HG02642 (cell line): Measurements from ENCODE around the gene UNCX.
"Not testable (repeated sequence)": the region's sequence is repeated elsewhere in the genome, so short reads cannot be mapped to it uniquely, and the experiment has no call there.

Source experiments
- ATAC-seq: cut with Tn5 transposase; IDR thresholded peaks from one replicate; pipeline ENCODE4 v1.9.1; 2021; ENCODE audit warnings: mild to moderate bottlenecking; ENCODE audit not compliant: unreplicated experiment, poor library complexity

The UNCX gene

DNA sequence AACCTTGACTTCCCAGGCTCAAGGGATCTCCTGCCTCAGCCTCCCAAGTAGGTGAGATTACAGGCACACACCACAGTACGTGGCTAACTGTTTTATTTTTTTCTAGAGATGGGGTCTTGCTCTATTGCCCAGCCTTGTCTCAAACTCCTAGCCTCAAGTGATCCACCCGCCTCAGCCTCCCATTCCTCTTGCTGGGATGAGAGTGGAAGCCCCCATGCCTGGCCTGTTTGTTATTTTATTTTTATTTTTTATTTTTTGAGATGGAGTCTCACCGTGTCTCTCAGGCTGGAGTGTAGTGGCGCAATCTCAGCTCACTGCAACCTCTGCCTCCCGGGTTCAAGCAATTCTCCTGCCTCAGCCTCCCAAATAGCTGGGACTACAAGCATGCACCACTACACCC, 20.6 kb upstream of the UNCX start:
- not testable (repeated sequence) for ATAC-seq

DNA sequence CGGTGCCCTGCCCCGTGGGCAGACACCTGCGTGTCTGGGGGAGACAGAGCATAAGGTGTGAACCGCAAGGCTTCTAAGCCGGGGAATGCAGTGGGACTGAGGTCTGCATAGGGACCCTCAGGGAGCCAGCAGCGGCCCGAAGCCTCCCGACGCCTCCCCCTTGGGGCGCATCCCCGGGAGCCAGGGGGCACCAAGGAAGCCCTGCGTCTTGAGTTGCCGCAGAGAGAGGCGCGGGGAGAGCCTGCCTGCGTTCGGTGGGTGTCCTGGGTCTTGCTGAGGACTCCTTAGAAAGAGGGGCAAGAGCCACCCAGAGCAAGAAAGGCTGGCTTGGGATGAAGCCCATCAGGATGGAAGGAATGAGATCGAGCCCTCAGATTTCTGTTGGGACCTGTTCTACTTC, 18.2 kb upstream of the UNCX start:
- ATAC-seq, result no peak

DNA sequence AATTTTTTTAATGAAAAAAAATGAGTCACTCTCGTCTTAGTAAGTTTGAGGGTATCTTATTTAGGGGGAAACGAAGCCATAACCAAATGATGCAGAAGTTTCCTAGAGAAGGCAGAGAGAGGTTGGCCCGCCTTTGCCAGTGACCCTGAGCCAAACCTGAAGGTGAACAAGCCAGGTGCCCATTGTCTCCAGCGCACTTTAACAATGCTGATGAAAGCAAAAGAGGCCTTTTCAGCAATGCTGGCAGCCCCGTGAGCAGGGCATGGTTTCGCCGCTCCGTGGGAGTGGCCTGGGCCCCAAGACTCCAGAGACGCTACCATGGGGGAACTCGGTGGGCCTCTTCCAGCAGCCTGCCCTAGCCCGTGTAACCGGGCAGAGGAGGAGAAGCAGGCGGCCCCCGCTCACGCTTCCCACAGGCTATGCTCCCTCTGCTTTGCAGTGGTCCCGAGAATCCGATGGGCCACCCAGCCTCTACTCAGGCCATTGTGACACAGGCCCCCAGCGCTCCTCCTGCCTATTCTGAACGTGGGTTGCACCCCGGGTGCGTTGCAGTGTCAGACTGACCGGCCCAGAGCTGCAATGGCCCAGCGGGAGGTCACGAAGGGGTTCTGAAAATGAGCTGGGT, 14.0 kb upstream of the UNCX start:
- no peak for ATAC-seq

DNA sequence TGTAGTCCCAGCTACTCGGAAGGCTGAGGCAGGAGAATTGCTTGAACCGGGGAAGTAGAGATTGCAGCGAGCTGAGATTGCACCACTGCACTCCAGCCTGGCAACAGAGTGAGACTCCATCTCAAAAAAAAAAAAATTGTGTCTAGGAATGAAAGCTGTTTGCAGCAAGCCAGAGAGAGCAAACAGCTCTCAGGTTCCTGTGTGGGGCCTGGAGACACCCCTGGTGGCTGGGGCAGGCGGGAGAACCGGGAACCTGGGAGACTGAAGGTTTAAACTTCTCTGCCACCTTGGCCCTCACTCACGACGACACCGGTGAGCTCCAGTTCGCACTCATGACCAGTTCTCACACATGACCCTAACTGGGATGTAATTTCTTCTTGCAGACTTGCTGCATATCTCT, 13.2 kb upstream of the UNCX start:
- ATAC-seq, result no peak

DNA sequence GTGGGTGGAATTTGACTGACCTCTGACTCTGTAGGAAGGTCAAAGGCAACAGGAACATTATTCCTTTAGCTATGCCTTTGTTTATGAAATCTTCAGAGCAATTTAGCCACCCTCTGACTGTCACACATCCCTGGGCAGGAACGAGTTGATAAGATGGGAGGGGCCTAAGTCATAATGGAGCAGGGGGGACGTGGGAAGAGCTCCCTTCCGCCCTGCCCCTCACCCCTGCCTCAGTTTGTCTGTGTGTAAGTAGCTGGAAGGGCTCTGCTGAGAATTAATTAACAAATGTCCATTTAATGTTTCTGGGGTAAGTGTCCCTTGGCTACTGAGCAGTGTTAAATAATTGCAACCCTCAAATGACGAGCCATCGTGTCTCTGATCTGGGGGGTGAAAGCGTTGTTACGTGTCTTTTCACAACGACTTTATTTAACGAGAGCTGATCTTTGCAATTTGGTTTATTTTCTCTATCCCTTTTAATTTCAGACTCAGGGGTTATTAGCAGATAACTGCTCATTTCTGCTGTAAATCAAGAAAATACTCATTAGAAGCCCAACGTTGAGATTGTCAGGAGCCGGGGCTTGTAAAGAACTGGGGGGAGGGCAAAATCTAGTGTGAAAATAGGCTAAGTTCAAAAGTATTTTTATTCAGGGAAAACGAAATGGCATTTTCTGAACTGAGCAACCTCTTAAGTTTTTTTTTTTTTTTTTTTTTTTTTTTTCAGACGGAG, 12.5 kb upstream of the UNCX start:
- ATAC-seq, result no peak

DNA sequence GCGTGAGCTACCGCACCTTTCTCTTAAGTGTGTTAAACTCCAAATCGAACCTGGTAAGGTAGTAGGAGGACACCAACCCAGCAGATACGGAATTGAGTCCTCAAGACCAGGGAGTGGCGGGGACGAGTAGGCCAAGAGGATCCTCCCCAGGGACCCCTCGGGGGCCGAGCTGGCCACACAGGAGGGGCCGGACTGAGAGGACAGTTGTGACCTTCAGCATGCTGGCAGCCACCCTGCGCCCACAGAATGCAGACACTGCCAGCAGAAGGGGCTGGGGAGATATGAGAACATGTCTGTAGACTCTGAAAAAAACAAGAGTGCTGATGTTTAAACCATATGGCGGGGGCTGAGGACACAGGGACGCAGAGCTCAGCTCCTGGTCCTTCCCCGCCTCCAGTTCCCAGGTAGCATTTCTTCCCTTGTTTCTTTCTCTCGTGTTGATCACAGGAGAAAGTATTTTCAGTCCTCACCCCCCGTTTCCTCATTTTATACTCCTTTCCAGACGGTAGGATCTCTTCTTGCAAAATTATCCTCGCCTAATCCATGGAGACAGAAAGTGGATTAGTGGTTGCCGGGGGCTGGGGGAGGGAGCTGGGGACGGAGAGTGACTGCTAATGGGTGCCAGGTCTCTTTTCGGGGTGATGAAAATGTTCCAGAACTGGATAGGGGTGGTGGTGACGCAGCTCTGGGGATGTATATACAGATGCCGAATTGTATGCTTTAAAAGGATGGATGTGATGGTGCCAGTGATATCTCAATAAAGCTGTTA, 11.5 kb upstream of the UNCX start:
- ATAC-seq, result no peak

DNA sequence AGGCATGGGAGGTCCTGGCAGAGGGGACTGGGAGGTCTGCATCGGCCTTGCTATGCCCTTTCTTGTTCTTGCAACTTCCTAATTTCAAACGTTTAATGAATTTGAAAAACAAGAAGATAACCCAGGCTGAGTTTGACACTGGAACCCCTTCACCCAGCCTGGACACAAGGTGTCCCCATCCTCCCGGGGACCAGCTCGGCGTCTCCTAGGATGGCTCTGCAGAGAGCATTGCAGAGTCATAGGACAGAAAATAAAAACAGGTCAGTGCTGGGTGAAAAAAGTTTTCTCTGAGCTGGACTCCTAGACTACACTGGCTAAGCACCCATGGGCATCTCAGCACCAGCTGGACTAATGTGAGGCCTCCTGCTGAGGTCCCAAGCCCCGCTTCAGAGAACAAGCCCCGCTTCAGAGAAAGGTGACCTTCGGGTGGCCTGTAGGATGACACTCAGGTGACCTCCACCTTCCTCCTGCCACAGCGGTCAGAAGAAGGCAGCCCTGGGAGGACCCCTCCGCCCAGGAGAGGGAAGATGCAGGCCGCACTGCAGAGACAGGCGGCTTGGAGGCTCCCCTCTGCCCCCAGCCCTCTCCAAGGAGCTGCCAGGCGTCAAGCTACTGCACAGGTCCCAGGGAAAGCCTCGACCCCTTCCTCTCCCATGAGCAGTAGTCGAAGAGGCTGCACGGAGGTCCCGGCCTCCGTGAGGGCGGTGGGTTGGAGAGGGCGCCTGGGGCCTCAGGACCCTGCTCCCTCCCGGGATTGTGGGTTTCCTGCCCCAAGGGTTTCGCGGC, 9.3 kb upstream of the UNCX start:
- ATAC-seq, result no peak

DNA sequence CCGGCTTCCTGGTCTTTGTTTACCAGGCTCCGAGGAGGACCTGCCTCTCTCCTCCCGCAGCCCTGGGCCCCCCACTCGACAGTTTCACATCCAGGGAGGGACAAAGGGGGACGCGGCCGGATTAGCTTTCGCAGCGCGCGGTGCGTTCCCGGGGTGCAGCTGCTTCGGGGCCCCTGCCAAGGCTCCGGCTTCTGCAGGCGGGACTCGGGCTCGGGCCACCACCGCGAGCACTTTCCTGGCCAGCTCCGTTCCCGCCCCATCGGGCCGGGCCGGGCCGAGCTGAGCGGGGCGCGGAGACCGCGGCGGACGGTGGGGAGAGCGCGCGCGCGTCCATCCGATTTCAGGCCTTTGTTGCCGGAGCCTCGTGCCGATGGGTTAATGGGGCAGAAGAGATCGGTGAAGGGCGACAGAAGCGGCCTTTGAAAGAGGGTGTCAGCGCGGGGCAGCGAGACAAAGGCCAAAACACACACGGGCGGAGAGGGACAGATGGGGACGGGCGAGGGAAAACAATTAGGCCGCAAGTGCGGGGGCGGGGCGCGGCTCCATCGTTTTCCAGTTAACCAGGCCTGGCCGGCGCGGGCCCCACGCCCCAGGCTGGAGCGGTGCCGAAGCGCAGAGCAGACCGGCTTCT, 8.5 kb upstream of the UNCX start:
- no peak for ATAC-seq

DNA sequence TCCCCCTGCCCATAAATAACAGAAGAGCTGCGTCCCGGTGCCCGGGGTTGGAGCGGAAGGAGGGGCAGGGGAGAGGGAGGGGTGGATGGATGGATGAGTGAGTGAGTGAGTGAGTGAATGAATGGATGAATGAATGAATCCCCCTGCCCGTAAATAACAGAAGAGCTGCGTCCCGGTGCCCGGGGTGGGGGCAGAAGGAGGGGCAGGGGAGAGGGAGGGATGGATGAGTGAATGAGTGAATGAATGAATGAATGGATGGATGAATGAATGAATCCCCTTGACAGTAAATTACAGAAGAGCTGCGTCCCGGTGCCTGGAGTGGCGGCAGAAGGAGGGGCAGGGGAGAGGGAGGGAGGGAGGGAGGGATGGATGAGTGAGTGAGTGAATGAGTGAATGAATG, 7.6 kb upstream of the UNCX start:
- no peak for ATAC-seq

DNA sequence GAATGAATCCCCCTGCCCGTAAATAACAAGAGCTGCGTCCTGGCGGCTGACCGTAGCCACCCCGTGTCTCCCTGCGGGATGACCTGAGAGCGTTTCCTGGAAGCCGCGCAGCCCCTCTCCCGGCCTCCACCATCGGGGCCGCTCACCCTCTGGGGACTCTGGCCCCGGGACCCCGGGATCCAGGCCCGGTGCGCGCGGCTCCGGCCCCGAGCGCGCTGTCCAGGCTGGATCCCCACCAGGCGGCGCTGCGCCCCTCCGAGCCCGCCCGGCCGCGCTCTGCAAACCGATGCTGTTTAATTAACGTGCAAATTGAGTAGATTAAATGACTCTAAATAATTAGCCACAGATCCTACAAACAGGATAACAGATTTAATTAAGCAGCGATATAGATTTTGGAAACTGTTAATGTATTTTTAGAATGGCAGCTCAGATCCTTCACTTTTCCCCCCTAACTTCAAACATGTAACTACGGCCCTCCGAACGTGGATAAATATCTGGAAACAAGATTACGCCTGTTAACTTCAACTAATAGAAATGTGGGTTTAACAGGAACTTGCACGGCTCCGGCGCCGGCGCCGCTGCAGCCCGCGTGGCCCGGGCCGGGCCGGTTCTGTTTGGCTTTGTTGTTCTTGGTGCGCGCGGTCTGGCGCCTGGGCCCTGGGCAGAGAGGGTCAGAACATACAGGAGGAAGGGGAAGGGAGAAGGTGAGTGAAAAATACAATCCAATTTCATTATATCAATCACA, 7.1 kb upstream of the UNCX start:
- ATAC-seq, result no peak

DNA sequence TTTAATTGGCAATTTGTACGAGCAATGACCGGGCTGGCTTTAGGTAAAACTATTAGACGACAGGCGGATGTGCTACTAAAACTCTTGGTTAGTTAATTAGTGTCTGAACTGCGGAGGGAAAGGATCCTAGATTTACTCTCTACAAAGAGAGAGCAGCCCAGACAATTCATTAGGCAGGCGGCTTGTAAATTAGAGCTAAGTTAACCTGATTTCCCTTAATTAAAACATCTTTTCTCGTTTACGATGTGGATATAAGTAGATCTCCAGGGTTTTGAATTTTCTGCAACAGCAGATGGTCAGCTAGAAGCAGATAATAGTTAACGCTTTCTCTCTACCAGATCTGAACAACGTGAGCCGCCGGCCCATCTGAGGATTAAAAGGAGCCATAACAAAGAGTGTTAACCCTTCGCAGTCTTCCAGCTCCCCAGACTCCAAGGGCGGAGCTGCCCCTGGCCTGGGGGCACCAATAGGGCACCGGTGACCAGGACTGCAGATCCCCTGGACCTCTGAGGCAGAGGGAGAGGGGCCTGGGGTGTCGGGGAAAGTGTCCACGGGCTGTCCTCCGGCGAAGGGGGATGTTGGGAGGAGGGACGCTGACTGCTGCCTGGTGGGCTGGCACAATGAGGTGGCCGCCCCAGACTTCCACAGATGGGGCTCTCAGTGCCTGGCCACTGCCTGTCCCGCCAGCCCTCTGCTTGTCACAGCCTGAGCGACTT, 6.3 kb upstream of the UNCX start:
- no peak for ATAC-seq

DNA sequence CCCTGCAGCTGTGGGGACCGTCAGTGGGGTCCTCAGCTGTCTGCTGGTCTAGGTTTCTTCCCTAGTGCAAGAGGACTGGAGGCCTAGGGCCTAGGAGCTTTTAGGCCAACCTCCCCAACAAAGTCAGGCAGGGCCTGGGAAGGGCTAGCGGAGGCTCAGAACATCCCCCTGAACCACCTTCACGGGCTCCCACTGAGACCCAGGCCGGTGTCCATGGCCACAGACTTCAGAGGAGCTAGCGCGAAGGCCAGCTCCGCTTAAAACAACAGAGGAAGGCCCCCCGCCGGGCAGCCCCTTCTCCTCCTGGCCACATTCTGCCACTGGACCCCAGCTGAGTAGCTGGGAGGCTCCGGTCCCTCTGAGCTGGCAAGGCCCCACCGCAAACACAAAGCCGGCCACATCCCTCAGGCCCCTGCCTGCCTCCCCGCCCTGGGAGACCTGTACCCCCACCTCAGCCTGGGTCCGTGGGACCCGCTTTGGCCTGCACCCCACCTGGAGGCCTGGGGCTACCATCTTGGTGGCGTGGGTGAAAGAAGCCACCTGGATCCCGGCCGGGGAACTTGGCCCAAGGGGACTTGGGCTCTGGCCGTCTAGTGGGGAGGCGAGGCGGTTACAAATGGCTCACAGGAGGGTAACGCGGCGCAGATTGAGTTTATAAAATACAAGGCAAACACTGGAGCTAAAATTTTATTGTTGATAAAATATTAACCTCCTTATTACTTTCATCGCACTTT, 5.4 kb upstream of the UNCX start:
- ATAC-seq, result no peak

DNA sequence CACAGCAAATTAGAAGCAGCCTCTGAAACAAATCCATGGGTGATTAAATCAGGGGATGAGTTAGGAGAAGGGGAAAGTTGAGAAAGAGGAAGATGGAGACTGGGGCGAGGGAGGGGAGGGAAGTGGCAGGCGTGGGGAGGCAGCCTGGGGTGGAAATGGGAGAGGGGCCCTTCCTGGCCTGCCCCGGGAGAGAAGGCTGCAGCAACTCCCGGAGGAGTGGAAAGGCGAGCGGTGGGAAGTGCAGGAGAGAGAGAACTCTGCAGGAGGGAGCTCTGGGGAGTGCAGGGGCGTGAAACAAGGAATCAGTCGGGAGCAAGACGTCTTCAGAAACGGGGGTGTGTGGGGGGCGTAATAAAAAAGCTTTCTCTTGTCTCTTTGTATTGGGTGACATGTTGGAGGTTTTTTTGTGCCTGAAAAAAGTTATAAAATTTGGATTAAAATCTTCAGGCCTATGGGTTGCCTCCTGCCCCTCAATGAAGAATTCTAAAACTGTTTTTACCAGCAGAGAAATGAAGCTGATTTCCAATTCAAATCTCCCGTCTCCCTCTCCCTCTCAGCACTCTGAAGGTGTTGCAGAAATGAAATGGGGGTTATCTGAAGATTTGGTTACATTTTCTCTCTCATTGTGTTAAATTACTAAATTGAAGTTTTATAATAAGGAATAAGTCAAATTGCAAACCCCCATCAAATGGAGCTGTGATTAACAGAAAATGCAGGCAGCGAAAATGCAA, 4.7 kb upstream of the UNCX start:
- no peak for ATAC-seq

DNA sequence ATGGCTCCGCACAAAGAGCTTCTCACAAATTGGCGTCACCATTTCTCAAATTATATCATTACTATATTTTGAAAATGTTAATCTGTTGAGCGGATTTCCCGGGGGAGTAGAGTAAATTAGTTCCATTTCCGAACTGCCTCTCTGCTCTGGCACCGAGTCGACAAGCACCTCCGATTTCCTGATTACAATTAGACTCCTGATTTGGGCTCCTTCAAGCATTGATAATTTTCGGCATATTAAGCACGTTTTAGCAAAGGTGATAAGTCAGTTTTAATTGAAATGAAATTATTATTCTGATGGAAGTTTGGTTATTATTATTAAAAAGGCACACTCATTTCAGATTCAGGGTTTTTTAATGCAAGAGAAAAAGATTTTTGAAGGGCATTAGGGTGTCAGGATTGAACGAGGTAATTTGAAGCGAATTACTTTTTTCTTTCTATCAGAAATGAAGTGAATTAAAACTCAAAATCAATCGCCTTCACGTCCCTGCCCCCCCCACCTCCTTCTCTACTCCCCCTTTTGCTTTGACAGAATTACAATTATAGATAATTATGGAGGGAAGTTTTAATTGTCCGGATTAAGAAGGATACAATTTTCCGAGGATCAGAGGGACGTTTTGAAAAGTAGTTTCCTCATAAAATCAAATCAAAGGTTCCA, 4.0 kb upstream of the UNCX start:
- ATAC-seq, result no peak

DNA sequence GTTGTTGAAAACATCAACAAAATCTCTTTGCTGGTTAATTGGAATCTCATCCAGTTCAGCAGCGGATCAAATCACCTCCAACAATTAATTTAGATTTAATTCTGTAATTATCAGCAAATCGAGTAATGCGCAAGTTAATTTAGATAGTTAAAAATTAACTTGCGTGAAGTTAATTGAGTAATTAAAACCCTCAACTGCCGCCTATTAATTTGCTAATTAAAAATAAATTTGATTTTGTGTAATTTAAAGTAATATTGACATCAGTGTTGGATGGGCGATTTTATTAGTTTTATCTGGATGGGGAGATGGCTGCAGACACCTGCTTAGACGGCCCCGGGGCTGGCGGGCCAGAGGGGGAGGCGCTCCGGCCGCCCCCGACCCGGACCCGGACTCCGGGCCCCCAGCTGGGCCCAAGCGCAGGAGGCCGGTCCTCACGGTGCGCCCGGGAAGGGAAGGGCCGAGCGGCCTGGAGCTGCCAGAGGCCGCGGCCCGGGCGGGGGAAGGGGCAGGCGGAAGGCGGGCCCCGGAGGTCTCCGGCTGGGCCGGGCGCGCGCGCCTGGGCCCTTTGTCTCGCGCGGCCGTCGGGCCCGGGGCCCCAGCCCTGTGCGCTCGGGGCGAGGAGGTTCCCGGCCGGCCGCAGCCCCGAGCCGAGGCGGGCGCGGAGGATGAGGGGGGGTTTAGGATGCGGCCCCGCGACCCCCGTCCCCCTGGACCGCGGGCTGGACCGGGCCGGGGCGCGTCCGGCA, 3.3 kb upstream of the UNCX start:
- no peak for ATAC-seq

DNA sequence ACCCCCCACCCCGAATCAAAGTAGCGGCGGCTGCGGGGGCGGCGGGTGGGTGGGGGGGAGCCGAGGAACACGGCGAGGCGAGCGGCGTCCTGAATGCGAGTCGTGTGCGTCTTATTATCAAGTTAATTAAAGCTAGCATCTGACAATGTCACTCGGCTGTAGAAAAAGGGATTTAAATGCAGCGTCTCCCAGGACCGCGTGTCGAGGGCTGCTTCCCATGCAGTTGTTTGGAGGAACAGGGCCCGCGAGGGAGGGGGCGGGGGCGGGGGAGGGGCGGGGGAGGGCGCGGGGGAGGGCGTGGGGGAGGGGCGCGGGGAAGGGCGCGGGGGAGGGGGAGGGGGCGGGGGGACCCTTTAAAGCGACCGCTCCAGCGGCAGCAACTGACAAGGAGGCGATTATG, 2.7 kb upstream of the UNCX start:
- no peak for ATAC-seq
